ENCODE results near the gene CCDC192.
A peak's percentile ranks its signal among the peaks of the same experiment; 100 is the strongest.
"Not testable (repeated sequence)": the region's sequence is repeated elsewhere in the genome, so short reads cannot be mapped to it uniquely, and the experiment has no call there.

The CCDC192 gene

DNA sequence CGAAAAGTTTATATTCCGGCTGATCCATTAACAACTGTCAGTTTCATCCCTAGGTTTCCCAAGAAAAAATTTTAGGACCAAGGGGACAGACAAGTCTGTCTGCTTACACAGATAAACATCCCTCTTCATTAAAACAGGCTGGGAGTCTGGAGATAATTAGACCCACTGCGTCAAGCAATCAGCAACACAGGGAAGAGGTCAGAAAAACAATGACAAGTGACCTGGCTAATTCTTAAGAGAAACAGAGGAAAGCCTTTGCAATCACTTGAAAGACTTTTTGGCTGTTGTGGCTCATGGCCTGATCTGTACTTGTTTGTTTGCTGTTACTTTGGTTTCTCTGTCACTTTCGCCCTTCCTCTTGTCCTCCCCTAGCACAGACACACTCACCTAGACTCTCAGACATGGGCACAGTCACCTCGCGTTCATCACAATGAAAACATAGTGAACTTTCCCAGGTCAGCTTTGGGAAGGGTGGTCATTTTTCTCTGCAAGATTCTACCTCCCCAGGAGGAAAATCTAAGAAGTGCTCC is 2.9 kb upstream of the CCDC192 start:
- DNase-seq, result no peak

DNA sequence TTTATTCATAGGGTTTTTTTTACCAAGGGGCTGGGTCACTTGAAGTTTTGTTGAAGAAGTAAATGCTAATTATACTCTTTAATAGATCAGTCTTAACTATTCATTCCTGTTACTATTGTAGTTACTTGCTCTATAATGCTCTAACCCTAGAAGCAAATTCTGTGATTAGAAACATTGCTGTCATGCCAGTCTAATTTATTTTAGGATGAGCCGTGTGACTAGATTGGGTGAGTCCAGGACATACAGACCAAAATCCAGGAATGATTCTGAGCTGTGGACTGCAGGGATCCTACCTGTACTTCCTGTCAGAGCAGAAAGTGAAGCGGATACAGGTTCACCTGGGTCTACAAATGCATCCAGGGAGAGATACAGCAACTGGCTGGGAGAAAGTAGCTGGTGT is 757 bp upstream of the CCDC192 start:
- DNase-seq, result no peak

DNA sequence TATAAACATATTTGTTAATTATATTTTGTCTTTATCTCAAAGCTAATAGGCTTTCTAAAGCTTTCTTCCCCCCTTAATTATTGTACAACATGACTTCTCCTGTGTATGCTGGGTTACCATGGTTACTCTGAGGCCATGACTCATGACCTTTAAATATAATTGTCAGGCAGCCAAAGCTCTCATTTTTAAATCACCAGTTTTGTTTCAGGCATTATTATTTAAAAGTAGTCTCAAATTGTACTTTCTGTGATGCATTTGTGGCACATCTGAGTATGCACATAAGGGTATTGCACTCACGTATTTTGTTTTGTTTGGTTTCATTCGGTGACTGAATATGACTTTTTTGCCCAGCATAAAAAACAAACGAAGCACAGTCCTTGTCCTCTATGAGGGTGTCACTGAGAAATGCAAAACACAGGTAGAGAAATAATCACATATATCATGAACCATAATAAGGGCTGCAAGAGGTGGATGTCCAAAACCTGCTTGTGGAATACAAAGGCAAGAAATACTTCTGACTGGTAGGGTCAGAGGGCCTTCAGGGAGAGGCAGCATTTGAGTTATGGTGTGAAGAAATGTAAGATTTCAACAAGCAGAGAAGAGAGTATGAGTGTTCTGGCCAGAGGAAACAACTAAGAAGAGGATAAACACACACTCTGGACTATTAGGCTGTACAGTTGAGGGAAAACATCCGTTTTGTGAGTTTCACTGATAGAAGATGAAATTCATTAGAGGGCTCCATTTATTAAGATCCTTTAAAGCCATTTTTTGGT is 2.1 kb downstream of the CCDC192 start:
- peak; percentile 76 for DNase-seq

DNA sequence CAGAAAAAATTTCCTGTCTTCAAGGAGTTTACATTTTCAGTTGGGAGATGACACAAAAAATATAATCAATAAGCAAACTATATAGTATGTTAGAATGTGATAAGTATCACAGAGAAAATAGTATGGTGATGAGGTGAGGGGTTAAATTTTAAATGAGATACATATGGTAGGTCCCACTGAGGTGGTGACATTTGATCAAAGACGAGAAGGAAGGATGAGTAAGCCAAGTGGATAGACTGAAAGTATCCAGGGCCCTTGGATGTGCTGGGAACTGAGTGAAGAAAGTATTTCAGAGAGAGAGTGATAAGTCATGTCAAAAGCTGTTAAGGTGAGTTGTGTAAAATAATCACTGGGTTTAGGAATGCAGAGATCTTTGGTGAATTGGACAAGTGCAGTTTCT is 3.5 kb downstream of the CCDC192 start:
- DNase-seq, result no peak

DNA sequence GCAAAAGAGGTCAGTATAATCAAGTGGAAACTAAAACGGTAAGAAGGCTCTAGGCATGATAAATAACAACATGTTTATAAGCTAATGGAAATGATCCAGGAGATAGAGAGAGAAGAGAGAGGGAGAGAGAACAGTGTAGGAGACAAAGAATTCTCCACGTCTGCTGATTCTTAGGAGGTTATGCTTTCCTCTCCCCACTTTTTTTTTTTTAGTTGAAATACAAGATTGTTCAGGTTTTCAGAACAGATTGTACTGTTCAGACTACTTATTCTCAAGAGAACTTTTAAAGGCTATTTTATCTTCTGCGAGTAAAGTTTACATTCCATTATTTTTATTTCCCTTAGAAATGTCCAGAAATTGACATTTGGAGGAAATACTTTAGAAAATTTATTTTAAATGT is 4.0 kb downstream of the CCDC192 start:
- no peak for DNase-seq

DNA sequence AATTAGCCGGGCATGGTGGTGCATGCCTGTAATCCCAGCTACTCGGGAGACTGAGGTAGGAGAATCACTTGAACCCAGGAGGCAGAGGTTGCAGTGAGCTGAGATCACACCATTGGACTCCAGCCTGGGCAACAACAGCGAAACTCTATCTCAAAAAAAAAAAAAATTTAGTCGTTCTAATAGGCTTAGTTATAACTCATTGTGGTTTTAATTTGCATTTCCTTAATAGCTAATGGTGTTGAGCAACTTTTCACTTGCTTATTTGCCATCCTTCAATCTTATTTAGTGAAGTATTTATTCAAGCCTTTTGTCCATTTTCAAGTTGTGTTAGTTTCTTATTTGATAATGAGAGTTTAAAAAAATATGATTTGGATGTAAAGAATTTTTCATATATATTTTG is 9.9 kb downstream of the CCDC192 start:
- DNase-seq, result not testable (repeated sequence)

DNA sequence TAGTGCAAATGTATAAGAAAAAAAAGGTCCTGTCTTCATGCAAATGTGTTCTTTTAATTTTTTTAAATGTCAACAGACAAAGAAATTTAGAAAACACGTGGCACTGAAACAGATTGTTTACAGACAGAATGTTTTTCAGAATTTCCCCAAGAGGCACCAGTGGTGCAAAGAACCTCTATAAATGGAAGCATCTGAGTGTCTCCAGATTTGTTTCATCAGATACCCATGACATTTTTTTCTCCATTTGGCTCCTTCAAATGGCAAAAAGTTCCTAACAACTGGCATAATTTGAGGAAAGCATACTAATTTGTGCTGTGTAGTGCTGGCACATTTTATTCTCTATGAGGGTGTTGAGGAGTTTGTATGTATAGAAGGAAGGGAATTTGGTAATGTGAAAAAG is 15.0 kb downstream of the CCDC192 start:
- DNase-seq, result no peak

DNA sequence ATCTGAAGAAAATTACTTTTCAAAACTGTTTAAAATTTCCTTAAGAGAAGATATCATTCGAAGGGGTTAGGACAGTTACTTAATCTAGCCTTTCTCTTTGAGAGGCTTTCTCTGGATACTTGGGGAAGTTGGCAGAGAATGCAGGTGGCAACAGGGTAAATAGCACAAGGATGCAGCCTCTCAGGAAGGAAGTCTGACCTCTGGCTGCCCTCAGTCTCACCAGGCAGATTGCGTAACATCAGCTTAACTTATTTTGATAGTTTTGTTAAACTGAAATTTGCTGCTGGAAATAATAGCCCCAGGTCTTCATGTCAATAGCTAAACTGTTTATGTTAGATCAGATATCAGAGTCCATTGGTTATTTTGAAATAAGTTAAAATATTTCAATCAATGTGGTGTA is 20.4 kb downstream of the CCDC192 start:
- DNase-seq, result no peak

DNA sequence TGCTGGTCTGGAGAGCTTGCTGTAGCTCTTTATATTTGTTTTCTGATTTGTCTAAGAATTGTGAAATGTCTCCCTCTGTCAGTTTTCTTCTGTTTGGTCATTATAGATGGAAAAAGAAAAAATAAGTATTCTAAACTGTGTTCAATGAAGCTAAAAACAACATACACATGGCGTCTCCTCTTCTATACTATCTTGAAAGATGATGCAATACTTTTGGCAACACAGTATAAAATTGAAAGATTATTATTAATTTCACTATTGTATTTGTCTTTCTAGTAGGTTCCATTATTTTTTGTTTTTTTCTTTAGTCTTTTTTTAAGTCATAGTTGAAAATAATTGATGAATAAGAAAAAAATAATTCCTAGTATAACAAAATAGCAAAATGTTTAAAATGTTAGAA is 22.5 kb downstream of the CCDC192 start:
- DNase-seq, result no peak

DNA sequence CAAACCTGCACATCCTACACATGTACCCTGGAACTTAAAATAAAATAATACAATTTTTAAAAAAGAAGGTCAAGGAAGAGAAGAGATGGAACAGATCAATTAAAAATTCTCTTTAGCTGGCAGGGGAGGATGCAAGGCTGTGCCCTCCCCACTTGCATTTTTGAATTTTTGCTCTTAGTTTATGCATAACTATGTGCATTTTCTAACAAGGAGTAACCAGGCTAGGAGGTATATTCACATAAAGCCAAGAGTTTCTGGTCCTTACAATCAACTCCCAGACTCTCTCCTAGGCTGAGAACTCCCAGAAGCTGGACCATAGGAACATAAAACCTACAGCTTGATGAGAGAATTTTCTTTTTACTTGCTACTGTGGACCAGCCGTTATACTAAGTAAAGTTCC is 29.8 kb downstream of the CCDC192 start:
- no peak for DNase-seq

DNA sequence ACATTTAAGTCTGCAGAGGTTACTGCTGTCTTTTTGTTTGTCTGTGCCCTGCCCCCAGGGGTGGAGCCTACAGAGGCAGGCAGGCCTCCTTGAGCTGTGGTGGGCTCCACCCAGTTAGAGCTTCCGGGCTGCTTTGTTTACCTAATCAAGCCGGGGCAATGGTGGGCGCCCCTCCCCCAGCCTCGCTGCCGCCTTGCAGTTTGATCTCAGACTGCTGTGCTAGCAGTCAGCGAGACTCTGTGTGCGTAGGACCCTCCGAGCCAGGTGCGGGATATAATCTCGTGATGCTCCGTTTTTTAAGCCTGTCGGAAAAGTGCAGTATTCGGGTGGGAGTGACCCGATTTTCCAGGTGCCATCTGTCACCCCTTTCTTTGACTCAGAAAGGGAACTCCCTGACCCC is 36.2 kb downstream of the CCDC192 start:
- not testable (repeated sequence) for DNase-seq

DNA sequence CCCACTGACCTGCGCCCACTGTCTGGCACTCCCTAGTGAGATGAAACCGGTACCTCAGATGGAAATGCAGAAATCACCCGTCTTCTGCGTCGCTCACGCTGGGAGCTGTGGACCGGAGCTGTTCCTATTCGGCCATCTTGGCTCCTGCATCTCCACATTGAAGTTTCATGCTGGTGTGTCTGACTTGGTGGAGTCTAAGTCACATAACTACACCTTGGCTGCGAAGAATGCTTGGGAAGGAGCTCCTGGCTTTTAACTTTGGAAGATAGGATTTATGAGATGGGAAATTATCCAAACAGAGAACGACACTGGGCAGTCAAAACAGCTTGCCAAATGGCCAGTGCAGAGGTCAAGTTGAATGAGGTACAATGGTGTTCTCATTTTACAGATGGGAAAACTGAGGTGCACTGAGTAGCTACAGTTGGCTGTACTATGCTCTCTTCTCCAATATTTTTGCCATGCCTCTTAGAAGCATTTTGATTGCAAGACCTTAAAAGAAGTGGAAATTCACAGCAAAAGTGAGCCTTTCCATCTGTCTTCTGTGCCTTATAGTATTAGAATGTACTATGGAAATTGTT is 36.7 kb downstream of the CCDC192 start:
- no peak for DNase-seq

DNA sequence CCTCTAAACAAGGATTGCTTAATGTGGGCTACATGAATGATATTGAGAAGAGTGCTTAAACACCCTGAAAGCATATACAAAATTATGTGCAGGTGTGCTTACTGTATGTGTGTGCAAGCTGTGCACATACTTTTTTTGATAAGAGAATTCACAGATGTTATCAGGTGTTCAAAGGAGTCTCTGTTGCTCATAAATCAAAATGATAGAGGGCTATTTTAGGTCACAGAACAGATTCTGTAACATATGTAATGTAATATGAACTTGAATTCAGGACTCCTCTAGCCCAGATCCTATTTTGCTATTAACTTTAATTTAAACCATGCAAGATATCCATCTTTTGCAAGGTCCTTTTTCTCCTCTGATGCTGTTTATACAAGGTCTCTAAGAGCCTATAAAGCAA is 38.2 kb downstream of the CCDC192 start:
- DNase-seq, result no peak

DNA sequence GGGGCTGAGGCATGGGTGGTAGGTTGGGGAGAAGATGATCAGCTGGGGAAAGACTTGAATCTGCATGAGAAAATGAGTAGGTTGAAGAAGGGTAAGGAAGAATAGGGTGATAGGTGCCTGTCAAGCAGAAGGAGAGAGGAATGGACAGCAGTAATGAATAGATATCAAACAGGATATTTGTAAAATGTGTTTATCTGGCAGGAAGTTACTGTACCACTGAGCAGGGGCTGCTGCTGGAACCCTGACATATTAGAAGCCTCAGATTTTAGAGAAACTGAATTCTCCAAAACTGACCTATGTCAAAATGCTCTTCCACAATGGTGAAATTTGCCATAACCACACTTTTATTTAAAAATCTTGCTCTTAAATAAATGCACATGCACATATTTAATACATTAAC is 41.0 kb downstream of the CCDC192 start:
- no peak for DNase-seq

DNA sequence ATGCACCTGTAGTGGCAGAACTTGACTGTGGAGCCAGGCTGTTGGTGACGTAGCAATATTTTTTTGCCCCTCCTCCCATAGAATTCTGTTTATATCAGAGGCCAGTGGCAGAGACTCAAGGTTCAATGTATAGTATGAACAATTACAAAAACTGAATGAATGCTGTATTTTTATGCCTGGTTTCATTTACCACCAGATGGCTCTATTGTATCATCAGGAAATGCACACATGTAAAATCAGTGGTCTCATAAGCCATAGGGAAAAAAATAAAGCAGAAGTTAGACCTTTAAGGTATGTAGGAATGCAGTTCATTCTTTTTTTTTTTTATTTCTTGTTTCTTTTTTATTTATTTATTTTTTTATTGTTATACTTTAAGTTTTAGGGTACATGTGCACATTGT is 43.6 kb downstream of the CCDC192 start:
- DNase-seq, result peak; percentile 39

DNA sequence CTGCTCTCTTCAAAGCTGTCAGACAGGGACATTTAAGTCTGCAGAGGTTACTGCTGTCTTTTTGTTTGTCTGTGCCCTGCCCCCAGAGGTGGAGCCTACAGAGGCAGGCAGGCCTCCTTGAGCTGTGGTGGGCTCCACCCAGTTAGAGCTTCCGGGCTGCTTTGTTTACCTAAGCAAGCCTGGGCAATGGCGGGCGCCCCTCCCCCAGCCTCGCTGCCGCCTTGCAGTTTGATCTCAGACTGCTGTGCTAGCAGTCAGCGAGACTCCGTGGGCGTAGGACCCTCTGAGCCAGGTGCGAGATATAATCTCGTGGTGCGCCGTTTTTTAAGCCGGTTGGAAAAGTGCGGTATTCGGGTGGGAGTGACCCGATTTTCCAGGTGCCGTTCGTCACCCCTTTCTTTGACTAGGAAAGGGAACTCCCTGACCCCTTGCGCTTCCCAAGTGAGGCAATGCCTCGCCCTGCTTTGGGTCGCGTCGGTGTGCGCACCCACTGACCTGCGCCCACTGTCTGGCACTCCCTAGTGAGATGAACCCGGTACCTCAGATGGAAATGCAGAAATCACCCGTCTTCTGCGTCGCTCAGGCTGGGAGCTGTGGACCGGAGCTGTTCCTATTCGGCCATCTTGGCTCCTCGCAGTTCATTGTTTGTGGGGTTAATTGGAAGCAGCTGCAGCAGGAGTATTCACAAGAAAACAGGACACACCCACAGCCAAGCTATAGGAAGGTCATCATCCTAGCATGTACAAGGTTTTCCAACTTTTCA is 49.5 kb downstream of the CCDC192 start:
- DNase-seq, result peak; percentile 15

DNA sequence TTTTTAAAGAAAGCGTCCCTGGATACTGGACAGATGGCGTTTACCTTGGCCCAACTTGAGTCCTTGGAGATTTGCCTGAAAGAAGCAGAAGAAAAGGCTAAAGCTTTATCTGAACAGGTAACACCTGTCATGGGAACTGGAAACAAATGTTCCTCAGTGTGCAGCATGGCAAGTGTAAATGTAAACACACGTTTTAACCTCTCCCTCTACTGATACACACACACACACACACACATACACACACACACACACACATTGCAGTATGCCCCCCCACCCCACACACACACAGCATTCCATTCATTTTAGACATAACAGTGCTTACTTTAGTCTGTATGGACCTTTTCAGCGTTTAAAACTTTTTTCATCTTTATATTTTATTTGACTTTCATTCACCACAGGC is 51.1 kb downstream of the CCDC192 start:
- peak; percentile 60 for DNase-seq

DNA sequence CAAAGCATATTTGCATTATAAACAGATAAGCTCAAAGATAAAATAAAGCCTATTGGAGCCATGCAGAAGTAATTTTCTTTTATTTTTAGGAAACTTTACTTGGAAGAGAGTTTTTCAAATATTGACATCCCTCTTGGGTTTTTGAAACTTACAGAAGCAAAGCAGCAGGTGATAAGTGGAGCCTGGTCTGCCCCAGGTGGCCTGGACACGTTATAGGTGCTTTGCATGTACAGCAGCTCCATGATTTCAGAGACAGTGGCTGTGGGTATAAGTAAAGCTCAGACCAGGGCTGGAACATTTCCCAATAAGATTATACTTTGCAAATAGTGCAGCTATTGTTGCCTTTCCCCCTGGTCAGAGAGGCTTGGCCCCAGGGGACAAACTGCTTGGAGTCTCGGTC is 51.5 kb downstream of the CCDC192 start:
- no peak for DNase-seq

DNA sequence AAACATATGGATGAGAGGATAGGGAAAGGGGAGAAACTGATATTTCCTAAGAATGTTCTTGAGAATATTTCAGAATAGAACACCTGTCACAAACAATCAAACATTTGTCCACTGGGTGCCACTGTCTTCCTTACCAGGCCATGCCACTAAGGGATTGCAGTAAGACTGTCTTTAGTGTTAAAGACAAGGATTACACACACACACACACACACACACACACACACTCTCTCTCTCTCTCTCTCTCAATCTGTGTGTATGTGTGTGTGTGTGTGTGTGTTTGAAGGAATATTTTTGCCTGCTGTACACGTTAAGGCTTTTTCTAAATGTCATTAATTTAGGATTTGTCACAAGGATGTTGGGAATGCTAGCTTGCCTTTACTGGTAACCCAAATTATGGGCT is 54.4 kb downstream of the CCDC192 start:
- peak; percentile 54 for DNase-seq

DNA sequence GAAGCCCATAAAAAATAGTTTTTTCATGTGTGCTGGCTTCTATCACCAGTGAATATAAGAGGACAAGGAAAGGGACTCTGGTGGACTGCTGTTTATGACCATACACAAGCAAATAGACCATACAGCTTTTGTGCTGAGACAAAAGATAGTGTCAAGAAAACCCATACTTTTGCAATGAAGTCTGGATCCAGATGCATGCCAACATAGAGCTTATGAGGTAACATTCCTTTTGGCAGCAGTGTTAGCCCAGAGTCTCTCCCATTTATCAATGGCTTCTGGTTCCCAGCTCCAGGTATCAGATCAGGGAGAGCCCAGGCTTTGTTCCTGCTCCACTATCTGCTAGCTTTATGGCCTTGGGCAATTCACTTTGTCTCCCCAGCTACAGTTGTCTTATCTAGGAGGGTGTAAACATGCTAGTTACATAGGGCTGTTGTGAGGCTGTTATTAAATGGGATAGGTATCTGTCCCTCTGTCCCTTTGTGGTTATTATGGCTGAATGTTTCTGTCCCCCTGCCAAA is 55.6 kb downstream of the CCDC192 start:
- no peak for DNase-seq

DNA sequence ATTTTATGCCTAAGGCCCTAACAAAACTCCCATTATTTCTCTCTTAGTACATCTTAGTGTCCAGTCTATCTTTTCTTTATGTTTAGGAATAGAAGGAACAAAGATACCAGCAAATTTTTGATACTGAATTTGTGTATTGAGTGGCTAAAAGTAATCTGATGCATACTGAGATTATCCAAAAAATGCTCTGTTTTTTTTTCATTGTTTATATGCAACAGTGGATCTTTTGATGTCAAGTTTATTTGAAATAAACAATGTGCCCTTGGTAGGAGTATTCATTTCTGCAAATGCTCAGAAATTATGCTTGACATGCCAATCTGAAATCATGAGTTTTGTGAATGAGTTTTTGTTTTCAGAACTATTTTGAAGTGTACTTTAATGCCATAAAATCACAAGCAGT is 58.7 kb downstream of the CCDC192 start:
- no peak for DNase-seq

DNA sequence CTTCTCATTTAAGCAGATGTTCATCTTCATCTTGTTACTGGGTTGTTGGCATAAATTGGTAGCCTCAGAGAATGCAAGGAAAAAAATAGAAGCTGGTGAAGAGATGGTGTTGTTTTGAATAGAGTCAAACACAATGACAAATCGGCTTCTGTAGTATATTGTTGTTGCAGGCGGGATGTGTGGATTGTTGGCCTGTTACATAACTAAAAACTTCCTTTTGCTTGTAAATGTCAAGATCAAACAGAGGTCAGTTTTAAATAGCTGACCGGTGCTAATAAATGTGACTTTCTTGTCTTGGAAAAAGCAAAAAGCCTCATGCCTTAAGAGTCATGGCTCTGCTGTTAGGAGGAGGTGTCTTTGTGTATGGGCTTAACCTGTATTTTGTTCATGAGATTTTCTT is 59.2 kb downstream of the CCDC192 start:
- no peak for DNase-seq

DNA sequence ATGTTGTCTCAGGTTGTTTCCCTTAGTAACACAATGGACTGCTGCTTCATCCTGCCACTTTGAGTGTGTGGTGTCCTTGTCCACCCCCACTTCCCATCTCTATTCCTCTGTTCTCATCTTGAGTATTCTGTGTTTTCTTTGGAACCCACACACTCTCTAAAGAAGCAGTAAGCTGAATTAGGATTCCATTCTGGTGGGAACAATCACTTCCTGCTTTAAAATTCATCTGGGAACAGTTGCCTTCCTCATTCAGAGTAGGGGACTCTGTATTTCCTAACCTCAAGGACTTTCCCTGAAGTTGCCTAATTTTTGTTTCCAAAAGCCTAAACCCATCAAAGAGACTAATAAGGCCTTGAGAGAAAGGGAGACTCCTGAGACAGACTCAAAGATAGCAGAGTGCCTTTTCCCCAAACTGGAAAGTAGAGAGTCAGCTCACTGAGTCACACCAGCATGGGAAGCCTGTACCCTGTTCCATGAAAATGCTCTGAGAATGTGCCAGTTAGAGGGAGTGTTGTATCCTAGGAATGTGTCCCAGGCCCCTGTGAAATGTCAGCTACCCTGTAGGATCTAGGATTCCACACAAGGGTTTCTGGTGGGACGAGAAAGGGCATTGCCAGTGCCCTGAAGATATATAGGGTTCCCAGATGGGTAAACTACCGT is 63.6 kb downstream of the CCDC192 start:
- peak; percentile 10 for DNase-seq

Measured in fibroblast of skin of right quadriceps (primary cell).